Naive thymus-derived CD4-positive, alpha-beta T cell (primary cell): ENCODE data around the gene PLD4. TPM values are rescaled to one million over a fixed set of nuclear protein-coding genes. Genes with fewer than 3 reads are reported as not detected.
"Not testable (repeated sequence)": the region's sequence is repeated elsewhere in the genome, so short reads cannot be mapped to it uniquely, and the experiment has no call there.

Experiments used
- ATAC-seq: fragments of 150-1000 bp; cut with Tn5 transposase; 2 replicates; pipeline ENCODE4 v1.10.0; 2021; ENCODE audit warnings: mild to moderate bottlenecking, moderate library complexity
- CTCF ChIA-PET: fragments of 350-600 bp; sonication (Branson Sonifier 250); formaldehyde crosslinking; loops from one replicate; lab custom pipeline; 2021; ENCODE audit warnings: antibody characterized with exemption; lab: Charles Lee
- POLR2A ChIA-PET: fragments of 350-600 bp; sonication (Branson Sonifier 250); formaldehyde crosslinking; loops from one replicate; lab custom pipeline; 2021; ENCODE audit warnings: antibody characterized with exemption, inconsistent platforms; lab: Charles Lee
- DNase-seq, 9 donors: peaks; one replicate each; pipeline versions ENCODE4 v3.0.0 to v3.0.0-alpha.2; 2020 to 2022; ENCODE audit warnings: mixed read lengths in 1 of 9
- H3K27ac ChIP-seq: one replicate; pipeline ENCODE4 v1.7.0; 2013; ENCODE audit warnings: mild to moderate bottlenecking, low read depth, low read length, moderate library complexity
- H3K27me3 ChIP-seq, 2 donors: one replicate each; pipeline ENCODE4 v1.7.0; 2013; ENCODE audit warnings: low read length in 2 of 2, mild to moderate bottlenecking in 2 of 2, moderate library complexity in 2 of 2; ENCODE audit not compliant: control insufficient read depth in 2 of 2, insufficient read depth in 2 of 2
- H3K36me3 ChIP-seq, 3 experiments: 1 replicate in 2 of 3; 2 replicates in 1 of 3; pipeline ENCODE4 v1.7.0; 2013; ENCODE audit warnings: low read length in 3 of 3, mild to moderate bottlenecking in 3 of 3, moderate library complexity in 1 of 3; ENCODE audit not compliant: insufficient read depth in 3 of 3, control insufficient read depth in 2 of 3
- H3K4me1 ChIP-seq, 2 donors: one replicate each; pipeline ENCODE4 v1.7.0; 2013; ENCODE audit warnings: low read length in 2 of 2, mild to moderate bottlenecking in 2 of 2, moderate library complexity in 1 of 2; ENCODE audit not compliant: control insufficient read depth in 2 of 2, insufficient read depth in 2 of 2
- H3K4me3 ChIP-seq: 2 replicates; pipeline ENCODE4 v1.7.0; 2013; ENCODE audit warnings: mild to moderate bottlenecking, low read length
- H3K9me3 ChIP-seq, 3 experiments: 1 replicate in 2 of 3; 2 replicates in 1 of 3; pipeline ENCODE4 v1.7.0; 2013; ENCODE audit warnings: low read length in 3 of 3; ENCODE audit not compliant: control insufficient read depth in 2 of 3
- H3K27ac Mint-ChIP-seq, 9 donors: one replicate each; pipeline ENCODE4 v1.8.0; 2020 to 2022; ENCODE audit warnings: mixed read lengths in 9 of 9, mild to moderate bottlenecking in 8 of 9, moderate library complexity in 5 of 9, inconsistent platforms in 2 of 9
- H3K27me3 Mint-ChIP-seq, 5 donors: one replicate each; pipeline ENCODE4 v1.8.0; 2021 to 2022; ENCODE audit warnings: mixed read lengths in 5 of 5, mild to moderate bottlenecking in 1 of 5
- H3K36me3 Mint-ChIP-seq, 5 donors: one replicate each; pipeline ENCODE4 v1.8.0; 2020 to 2022; ENCODE audit warnings: mixed read lengths in 5 of 5, mild to moderate bottlenecking in 3 of 5, inconsistent platforms in 1 of 5
- H3K4me1 Mint-ChIP-seq, 7 donors: one replicate each; pipeline ENCODE4 v1.8.0; 2020 to 2022; ENCODE audit warnings: mixed read lengths in 7 of 7, mild to moderate bottlenecking in 3 of 7, inconsistent platforms in 1 of 7
- H3K4me3 Mint-ChIP-seq, 10 donors: one replicate each; pipeline ENCODE4 v1.8.0; 2020 to 2022; ENCODE audit warnings: mild to moderate bottlenecking in 10 of 10, mixed read lengths in 10 of 10, moderate library complexity in 6 of 10, inconsistent platforms in 2 of 10
- H3K9me3 Mint-ChIP-seq, 11 donors: one replicate each; pipeline ENCODE4 v1.8.0; 2020 to 2022; ENCODE audit warnings: mixed read lengths in 11 of 11, mild to moderate bottlenecking in 4 of 11, inconsistent platforms in 1 of 11, moderate library complexity in 1 of 11
- intact Hi-C, 2 donors: fragments of 100-400 bp; cut with micrococcal nuclease; formaldehyde crosslinking; loops; one replicate each; pipeline ENCODE4 v1.15.1; 2023
- polyA plus RNA-seq, 2 donors: library from polyadenylated mRNA; unstranded; fragments of 300-500 nt; fragmentation: Illumina TruSeq; gene quantifications; one replicate each; pipeline ENCODE4 v1.2.3, GENCODE V29; 2021
- total RNA-seq, 6 experiments: library from RNA in 5 of 6; stranded (reverse) in 5 of 6; gene quantifications; 1 replicate in 5 of 6; 2 replicates in 1 of 6; pipeline ENCODE4 v1.2.3 and lab custom pipeline; 2021 to 2026

The PLD4 gene
- total and polyA plus RNA-seq, 7 experiments from 2014 or later: 0.10 to 32.0 (median 0.80) TPM; not detected in 1

- DNase-seq: no peak
- intact Hi-C loops: no loop called here
- Histone ChIP-seq H3K27me3 (no peaks in the 10 kb centered on the region), H3K36me3 (no peaks in the 10 kb centered on the region), H3K27ac (no peak overlapping the region), H3K4me1 (no peaks in the 10 kb centered on the region), H3K4me3 (no peak overlapping the region), H3K9me3 (no peaks in the 10 kb centered on the region)
- no peak for ATAC-seq
- Mint-ChIP-seq H3K4me1 (no peaks in the 10 kb centered on the region), H3K27me3 (no peaks in the 10 kb centered on the region), H3K27ac (no peak overlapping the region), H3K9me3 (no peaks in the 10 kb centered on the region), H3K4me3 (no peak overlapping the region), H3K36me3 (no peaks in the 10 kb centered on the region)
- ChIA-PET POLR2A (no interaction called here), CTCF (no interaction called here)
These were observed 41.6 kb upstream of the PLD4 start for GRCh38 chr14:104882991-104883660.

- intact Hi-C loops: no loop called here
- Histone ChIP-seq H3K36me3 (no peaks in the 10 kb centered on the region), H3K27me3 (no peaks in the 10 kb centered on the region), H3K27ac (no peak overlapping the region), H3K4me1 (no peaks in the 10 kb centered on the region), H3K9me3 (no peaks in the 10 kb centered on the region), H3K4me3 (no peak overlapping the region)
- Mint-ChIP-seq H3K4me3 (no peak overlapping the region), H3K36me3 (no peaks in the 10 kb centered on the region), H3K9me3 (no peaks in the 10 kb centered on the region), H3K27me3 (no peaks in the 10 kb centered on the region), H3K4me1 (no peaks in the 10 kb centered on the region), H3K27ac (no peak overlapping the region)
- ATAC-seq (no peak), DNase-seq (no peak)
- CTCF ChIA-PET: no interaction called here
- POLR2A ChIA-PET: no interaction called here
These were observed 40.9 kb upstream of the PLD4 start for GRCh38 chr14:104883681-104884361.

GRCh38 chr14:104884381-104884780 is 40.3 kb upstream of the PLD4 start:
- H3K9me3 ChIP-seq, H3K27ac Mint-ChIP-seq, H3K4me3 Mint-ChIP-seq, H3K4me1 Mint-ChIP-seq, CTCF ChIA-PET, H3K4me1 ChIP-seq, H3K27me3 Mint-ChIP-seq, H3K36me3 ChIP-seq, H3K27ac ChIP-seq, H3K4me3 ChIP-seq, H3K27me3 ChIP-seq, POLR2A ChIA-PET, DNase-seq, H3K36me3 Mint-ChIP-seq, H3K9me3 Mint-ChIP-seq, ATAC-seq, intact Hi-C loops: not testable (repeated sequence)

- Mint-ChIP-seq H3K9me3 (no peaks in the 10 kb centered on the region), H3K36me3 (no peaks in the 10 kb centered on the region), H3K27ac (no peak overlapping the region), H3K4me3 (no peak overlapping the region), H3K27me3 (no peaks in the 10 kb centered on the region), H3K4me1 (no peaks in the 10 kb centered on the region)
- H3K27ac ChIP-seq: no peak overlapping the region
- CTCF ChIA-PET: no interaction called here
- ATAC-seq (no peak), DNase-seq (no peak)
- H3K4me1 ChIP-seq: no peaks in the 10 kb centered on the region
- H3K27me3 ChIP-seq: no peaks in the 10 kb centered on the region
- POLR2A ChIA-PET: no interaction called here
- no peaks in the 10 kb centered on the region for H3K36me3 ChIP-seq
- H3K4me3 ChIP-seq: no peak overlapping the region
- intact Hi-C loops: no loop called here
- H3K9me3 ChIP-seq: no peaks in the 10 kb centered on the region
These were observed 39.4 kb upstream of the PLD4 start for GRCh38 chr14:104885031-104885972.

- H3K27ac ChIP-seq: no peak overlapping the region
- POLR2A ChIA-PET: no interaction called here
- no peaks in the 10 kb centered on the region for H3K36me3 Mint-ChIP-seq
These were observed 38.5 kb upstream of the PLD4 start for GRCh38 chr14:104885973-104886689.

GRCh38 chr14:104886690-104887622 is 37.7 kb upstream of the PLD4 start:
- POLR2A ChIA-PET: no interaction called here

More at GRCh38 chr14:104885973-104886689, 38.5 kb upstream of the PLD4 start:
- Histone ChIP-seq H3K4me1 (no peaks in the 10 kb centered on the region), H3K4me3 (no peak overlapping the region), H3K27me3 (no peaks in the 10 kb centered on the region), H3K36me3 (no peaks in the 10 kb centered on the region), H3K9me3 (no peaks in the 10 kb centered on the region)
- intact Hi-C loops: no loop called here
- no peak for DNase-seq
- Mint-ChIP-seq H3K4me1 (no peaks in the 10 kb centered on the region), H3K27me3 (no peaks in the 10 kb centered on the region), H3K27ac (no peak overlapping the region), H3K9me3 (no peaks in the 10 kb centered on the region), H3K4me3 (no peak overlapping the region)
- CTCF ChIA-PET: no interaction called here
- no peak for ATAC-seq

More at GRCh38 chr14:104886690-104887622, 37.7 kb upstream of the PLD4 start:
- H3K4me3 ChIP-seq: no peak overlapping the region
- Mint-ChIP-seq H3K9me3 (no peaks in the 10 kb centered on the region), H3K4me3 (no peak overlapping the region), H3K36me3 (no peaks in the 10 kb centered on the region), H3K4me1 (no peaks in the 10 kb centered on the region), H3K27ac (no peak overlapping the region), H3K27me3 (no peaks in the 10 kb centered on the region)
- no peaks in the 10 kb centered on the region for H3K9me3 ChIP-seq
- ATAC-seq (no peak), DNase-seq (no peak)
- intact Hi-C loops: no loop called here
- H3K27me3 ChIP-seq: no peaks in the 10 kb centered on the region
- H3K36me3 ChIP-seq: no peaks in the 10 kb centered on the region
- no peak overlapping the region for H3K27ac ChIP-seq
- no peaks in the 10 kb centered on the region for H3K4me1 ChIP-seq
- CTCF ChIA-PET: no interaction called here
